Measurements from ENCODE around the gene MIDN. TPM values are rescaled to one million over a fixed set of nuclear protein-coding genes. Genes with fewer than 3 reads are reported as not detected.

Gene MIDN
- total RNA-seq, 2 donors from 2014 or later: 76.5 to 86.3 TPM

- intact Hi-C loops (cut with DNase I): no loop called here
- DNase-seq (ENCODE audit: low spot score): peak; percentile 93
These were observed 16.6 kb downstream of the MIDN start for GRCh38 chr19:1264801-1265614.

DNA sequence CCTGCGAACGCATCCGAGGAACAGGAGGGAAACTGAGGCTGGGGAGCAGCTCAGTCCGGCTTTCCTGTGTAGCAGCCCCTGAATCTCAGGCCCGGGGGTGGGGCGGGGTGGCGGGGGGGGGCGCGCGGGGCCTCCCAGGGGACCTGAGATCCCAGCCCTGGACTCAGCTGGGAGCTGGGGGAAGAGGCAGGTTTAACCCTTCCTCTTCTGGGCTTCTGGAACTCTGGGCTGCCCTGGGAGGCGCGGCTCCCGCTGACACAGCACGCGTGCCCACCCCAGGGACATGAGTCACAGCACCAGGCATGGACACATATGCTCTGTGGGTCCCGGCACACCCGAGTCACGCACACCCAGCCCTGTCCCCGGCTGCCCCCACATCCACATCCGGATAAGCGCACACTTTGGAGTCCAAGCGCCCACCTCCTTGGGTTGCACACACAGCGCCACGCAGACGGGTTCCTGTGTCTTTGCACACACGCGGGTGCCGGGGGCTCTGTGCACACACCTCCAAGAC lies 17.3 kb downstream of the MIDN start:
- DNase-seq (ENCODE audit: low spot score): peak; percentile 95
- intact Hi-C loops (cut with DNase I): loop anchor here in 1 of 2 donors (2.0 kb wide), 1 partner anchor 21 kb away; no protein-coding TSS in a partner anchor

DNA sequence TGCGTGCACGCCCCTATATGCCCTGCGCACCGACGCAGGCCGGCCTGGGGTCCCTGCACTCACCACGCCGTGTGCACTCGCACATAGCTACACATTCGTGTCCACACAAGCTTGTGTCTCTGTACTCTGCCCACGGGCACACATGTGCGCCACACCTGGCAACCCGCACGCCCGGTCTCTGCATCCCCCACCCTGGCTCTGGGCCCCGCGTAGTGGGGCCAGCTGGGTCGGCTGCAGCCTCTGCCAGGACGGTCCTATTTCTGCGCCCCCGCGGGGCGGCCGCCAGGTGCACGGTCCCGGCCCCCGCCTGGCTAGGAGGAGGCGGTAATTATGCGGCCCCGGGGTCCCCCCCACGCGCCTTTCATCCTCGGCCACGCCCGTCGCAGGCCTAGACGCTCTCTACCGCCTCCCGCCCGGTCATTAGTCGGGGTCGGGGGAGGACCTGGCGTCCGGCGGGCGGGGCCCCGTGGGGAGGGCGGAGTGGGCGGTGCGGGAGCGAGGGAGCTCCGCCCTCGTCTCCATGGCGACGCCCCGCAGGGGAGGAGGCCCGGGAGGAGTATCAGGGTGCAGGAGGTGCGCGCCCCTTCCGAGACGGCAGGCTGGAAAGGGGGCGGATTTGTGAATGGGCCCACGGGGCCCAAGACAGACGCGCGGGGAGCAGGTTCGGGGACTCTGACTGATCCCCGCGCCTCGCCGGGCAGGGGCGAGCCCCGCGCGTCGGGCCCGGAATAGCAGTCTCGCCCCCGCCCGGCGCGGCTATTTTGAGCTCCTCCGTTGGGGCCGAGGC lies 17.9 kb downstream of the MIDN start:
- peak; percentile 97 for DNase-seq (ENCODE audit: low spot score)
- intact Hi-C loops (cut with DNase I): loop anchor here in 1 of 2 donors (2.0 kb wide), 1 partner anchor 22 kb away; no protein-coding TSS in a partner anchor

GRCh38 chr19:1266916-1267476 lies 18.6 kb downstream of the MIDN start:
- peak; percentile 95 for DNase-seq (ENCODE audit: low spot score)
- intact Hi-C loops (cut with DNase I): loop anchor here (1.0 to 2.0 kb wide), 2 partner anchors 22 to 23 kb away; no protein-coding TSS in a partner anchor

- DNase-seq (ENCODE audit: low spot score): peak; percentile 85
- intact Hi-C loops (cut with DNase I): loop anchor here (1.0 to 2.0 kb wide), 2 partner anchors 23 kb away; no protein-coding TSS in a partner anchor
These were observed 19.3 kb downstream of the MIDN start for GRCh38 chr19:1267477-1268225.

GRCh38 chr19:1268226-1269064 lies 20.1 kb downstream of the MIDN start:
- intact Hi-C loops (cut with DNase I): no loop called here
- peak; percentile 85 for DNase-seq (ENCODE audit: low spot score)

DNA sequence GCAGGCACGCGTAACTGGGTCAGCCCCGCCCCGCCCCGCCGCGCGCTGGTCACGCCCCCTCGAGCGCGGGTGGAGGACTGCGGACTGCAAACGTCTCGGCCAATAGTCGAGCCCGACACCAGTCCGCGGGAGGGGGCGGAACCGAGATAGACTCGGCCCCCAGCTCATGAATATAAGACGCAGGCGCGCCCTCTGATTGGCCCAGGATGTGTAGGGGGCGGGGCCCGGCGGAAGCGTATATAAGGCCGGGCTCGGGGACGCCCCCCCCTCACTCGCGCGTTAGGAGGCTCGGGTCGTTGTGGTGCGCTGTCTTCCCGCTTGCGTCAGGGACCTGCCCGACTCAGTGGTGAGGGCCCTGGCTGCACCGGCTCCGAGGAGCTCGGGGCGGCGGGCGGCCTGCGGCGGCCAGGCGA lies 20.7 kb downstream of the MIDN start, which contains the start of gene CIRBP:
Gene CIRBP (plus strand): TSS at position 268 of the 413 bp plus-strand sequence. CDS start 1,602 bp downstream, outside the sequence.
- intact Hi-C loops (cut with DNase I): no loop called here
- DNase-seq (ENCODE audit: low spot score): peak; percentile 100

GRCh38 chr19:1269478-1270212 lies 21.3 kb downstream of the MIDN start:
- intact Hi-C loops (cut with DNase I): loop anchor here in 1 of 2 donors (10.0 kb wide), 1 partner anchor 115 kb away; the partner anchor contains the start of gene NDUFS7
- DNase-seq (ENCODE audit: low spot score): peak; percentile 97

GRCh38 chr19:1270213-1270853 lies 21.9 kb downstream of the MIDN start:
- no peak for DNase-seq (ENCODE audit: low spot score)
- intact Hi-C loops (cut with DNase I): loop anchor here in 1 of 2 donors (10.0 kb wide), 1 partner anchor 114 kb away; the partner anchor contains the start of gene NDUFS7

GRCh38 chr19:1270854-1271527 lies 22.6 kb downstream of the MIDN start:
- intact Hi-C loops (cut with DNase I): loop anchor here in 1 of 2 donors (10.0 kb wide), 1 partner anchor 114 kb away; the partner anchor contains the start of gene NDUFS7
- no peak for DNase-seq (ENCODE audit: low spot score)

GRCh38 chr19:1271528-1272422 lies 23.4 kb downstream of the MIDN start:
- no peak for DNase-seq (ENCODE audit: low spot score)
- intact Hi-C loops (cut with DNase I): loop anchor here in 1 of 2 donors (10.0 kb wide), 1 partner anchor 113 kb away; the partner anchor contains the start of gene NDUFS7

DNA sequence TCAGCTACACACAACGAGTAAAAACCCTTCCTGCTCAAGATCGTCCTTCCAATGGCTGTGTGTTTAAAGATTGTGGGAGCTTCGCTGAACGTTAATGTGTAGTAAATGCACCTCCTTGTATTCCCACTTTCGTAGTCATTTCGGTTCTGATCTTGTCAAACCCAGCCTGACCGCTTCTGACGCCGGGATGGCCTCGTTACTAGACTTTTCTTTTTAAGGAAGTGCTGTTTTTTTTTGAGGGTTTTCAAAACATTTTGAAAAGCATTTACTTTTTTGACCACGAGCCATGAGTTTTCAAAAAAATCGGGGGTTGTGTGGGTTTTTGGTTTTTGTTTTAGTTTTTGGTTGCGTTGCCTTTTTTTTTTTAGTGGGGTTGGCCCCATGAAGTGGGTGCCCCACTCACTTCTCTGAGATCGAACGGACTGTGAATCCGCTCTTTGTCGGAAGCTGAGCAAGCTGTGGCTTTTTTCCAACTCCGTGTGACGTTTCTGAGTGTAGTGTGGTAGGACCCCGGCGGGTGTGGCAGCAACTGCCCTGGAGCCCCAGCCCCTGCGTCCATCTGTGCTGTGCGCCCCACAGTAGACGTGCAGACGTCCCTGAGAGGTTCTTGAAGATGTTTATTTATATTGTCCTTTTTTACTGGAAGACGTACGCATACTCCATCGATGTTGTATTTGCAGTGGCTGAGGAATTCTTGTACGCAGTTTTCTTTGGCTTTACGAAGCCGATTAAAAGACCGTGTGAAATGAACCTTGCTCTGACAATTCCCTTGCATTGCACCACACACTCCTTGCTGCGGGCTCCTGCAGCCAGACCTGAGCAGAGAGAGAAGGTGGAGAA lies 24.3 kb downstream of the MIDN start:
- intact Hi-C loops (cut with DNase I): loop anchor here in 1 of 2 donors (10.0 kb wide), 1 partner anchor 112 kb away; the partner anchor contains the start of gene NDUFS7
- DNase-seq (ENCODE audit: low spot score): no peak

GRCh38 chr19:1273263-1274041 lies 25.1 kb downstream of the MIDN start:
- no peak for DNase-seq (ENCODE audit: low spot score)
- intact Hi-C loops (cut with DNase I): loop anchor here in 1 of 2 donors (10.0 kb wide), 1 partner anchor 111 kb away; the partner anchor contains the start of gene NDUFS7

Data from posterior vena cava (tissue), 2 donors.